SJCRH30 (cell line): Measurements from ENCODE around the gene SDHD. TPM values are rescaled to one million over a fixed set of nuclear protein-coding genes. Genes with fewer than 3 reads are reported as not detected.

Source experiments
- DNase-seq, 2 experiments: peaks; one replicate each; pipeline ENCODE4 v3.0.0-alpha.2; 2015 to 2020
- H3K27ac ChIP-seq: fragments of 250-450 bp; sonication (Bioruptor Pico); 2 replicates; pipeline ENCODE4 v1.5.1; 2020; ENCODE audit warnings: mild to moderate bottlenecking, moderate library complexity
- H3K27me3 ChIP-seq: fragments of 250-450 bp; sonication (Bioruptor Pico); 2 replicates; pipeline ENCODE4 v1.5.1; 2020; ENCODE audit warnings: mild to moderate bottlenecking, moderate library complexity
- H3K36me3 ChIP-seq: fragments of 250-450 bp; sonication (Bioruptor Pico); 2 replicates; pipeline ENCODE4 v1.5.1; 2020; ENCODE audit warnings: mild to moderate bottlenecking, moderate library complexity
- H3K4me1 ChIP-seq: fragments of 250-450 bp; sonication (Bioruptor Pico); 2 replicates; pipeline ENCODE4 v1.5.1; 2020; ENCODE audit warnings: mild to moderate bottlenecking, moderate library complexity
- H3K4me3 ChIP-seq: fragments of 250-450 bp; sonication (Bioruptor Pico); 2 replicates; pipeline ENCODE4 v1.5.1; 2020; ENCODE audit warnings: mild to moderate bottlenecking, moderate library complexity
- H3K9me3 ChIP-seq: fragments of 250-450 bp; sonication (Bioruptor Pico); replicated peaks from 2 replicates; pipeline ENCODE4 v1.5.1; 2020; ENCODE audit warnings: mild to moderate bottlenecking, moderate library complexity
- total RNA-seq: library from RNA; depleted of rRNA; stranded (reverse); fragments of >200 nt; shearing (Covaris generic); gene quantifications from 2 replicates; pipeline ENCODE4 v1.2.3, GENCODE V29; 2014; rRNA removed

The SDHD gene
- total RNA-seq, 1 experiment from 2014 or later, result 98.1 TPM

GRCh38 chr11:112123129-112123528, 36.5 kb downstream of the SDHD start:
- H3K4me1 ChIP-seq, result peaks cover 7% of the 10 kb centered on the region; the same call in 1 of the 2 replicates
- no peaks in the 10 kb centered on the region for H3K27me3 ChIP-seq
- DNase-seq, result no peak
- H3K9me3 ChIP-seq, result no peaks in the 10 kb centered on the region
- no peaks in the 10 kb centered on the region for H3K36me3 ChIP-seq
- H3K27ac ChIP-seq, result no peak overlapping the region
- no peak overlapping the region for H3K4me3 ChIP-seq

GRCh38 chr11:112127056-112127455, 40.4 kb downstream of the SDHD start:
- no peak for DNase-seq
- Histone ChIP-seq H3K9me3 (no peaks in the 10 kb centered on the region), H3K27ac (no peak overlapping the region), H3K36me3 (no peaks in the 10 kb centered on the region), H3K27me3 (no peaks in the 10 kb centered on the region), H3K4me3 (no peak overlapping the region), H3K4me1 (peaks cover 4% of the 10 kb centered on the region)

GRCh38 chr11:112128483-112129121, 41.9 kb downstream of the SDHD start:
- Histone ChIP-seq H3K4me1 (peaks cover 4% of the 10 kb centered on the region), H3K9me3 (no peaks in the 10 kb centered on the region), H3K36me3 (no peaks in the 10 kb centered on the region), H3K4me3 (no peak overlapping the region), H3K27ac (0 out of 2 replicates have a peak overlapping the region, but pooled peaks have one; percentile 20), H3K27me3 (no peaks in the 10 kb centered on the region)
- peak; percentile 42 to 49 for DNase-seq

- DNase-seq, result no peak
- Histone ChIP-seq H3K4me3 (no peak overlapping the region), H3K36me3 (no peaks in the 10 kb centered on the region), H3K27me3 (no peaks in the 10 kb centered on the region), H3K4me1 (peaks cover 4% of the 10 kb centered on the region), H3K27ac (no peak overlapping the region), H3K9me3 (no peaks in the 10 kb centered on the region)
Measured at GRCh38 chr11:112129656-112130055, 43.0 kb downstream of the SDHD start.

- Histone ChIP-seq H3K36me3 (no peaks in the 10 kb centered on the region), H3K9me3 (no peaks in the 10 kb centered on the region), H3K4me3 (no peak overlapping the region), H3K27ac (no peak overlapping the region), H3K4me1 (peaks cover 4% of the 10 kb centered on the region), H3K27me3 (no peaks in the 10 kb centered on the region)
- DNase-seq, result peak; percentile 10 to 14
Measured at GRCh38 chr11:112132737-112133136, 46.1 kb downstream of the SDHD start.

GRCh38 chr11:112134473-112134872, 47.8 kb downstream of the SDHD start:
- H3K27me3 ChIP-seq, result no peaks in the 10 kb centered on the region
- H3K4me3 ChIP-seq, result no peak overlapping the region
- DNase-seq, result no peak
- H3K9me3 ChIP-seq, result no peaks in the 10 kb centered on the region
- H3K36me3 ChIP-seq, result no peaks in the 10 kb centered on the region
- no peak overlapping the region for H3K27ac ChIP-seq
- H3K4me1 ChIP-seq, result no peaks in the 10 kb centered on the region

GRCh38 chr11:112143597-112143996, 56.9 kb downstream of the SDHD start:
- H3K4me1 ChIP-seq, result no peaks in the 10 kb centered on the region
- H3K27me3 ChIP-seq, result no peaks in the 10 kb centered on the region
- no peaks in the 10 kb centered on the region; the same call in 1 of the 2 replicates for H3K9me3 ChIP-seq
- H3K4me3 ChIP-seq, result no peak overlapping the region
- DNase-seq, result no peak
- H3K27ac ChIP-seq, result no peak overlapping the region
- H3K36me3 ChIP-seq, result no peaks in the 10 kb centered on the region

Other genes with a start within 250 kb of the SDHD start
- 29.7 and 31.4 TPM in 2 replicates for gene ALG9, start 215.3 kb upstream of the SDHD start, total RNA-seq
- gene FDXACB1, start 207.7 kb upstream of the SDHD start, total RNA-seq, result 0.77 and 1.2 TPM in 2 replicates
- gene CFAP68, start 207.3 kb upstream of the SDHD start, total RNA-seq, result 23.1 and 23.9 TPM in 2 replicates
- 3.4 and 4.1 TPM in 2 replicates for gene CRYAB, start 175.1 kb upstream of the SDHD start, total RNA-seq
- 1.0 and 1.5 TPM in 2 replicates for gene HSPB2, start 174.1 kb upstream of the SDHD start, total RNA-seq
- 0.53 and 1.4 TPM in 2 replicates for gene C11orf52, start 168.0 kb upstream of the SDHD start, total RNA-seq
- gene DIXDC1, start 149.5 kb upstream of the SDHD start, total RNA-seq, result 6.8 and 7.3 TPM in 2 replicates
- gene DLAT, start 61.5 kb upstream of the SDHD start, total RNA-seq, result 48.4 and 52.3 TPM in 2 replicates
- 0.99 and 1.4 TPM in 2 replicates for gene PIH1D2, start 12.9 kb upstream of the SDHD start, total RNA-seq
- 19.5 and 22.9 TPM in 2 replicates for gene NKAPD1, start 12.6 kb upstream of the SDHD start, total RNA-seq
- 48.2 and 64.5 TPM in 2 replicates for gene TIMM8B, start 117 bp upstream of the SDHD start, total RNA-seq
- gene IL18, start 77.2 kb downstream of the SDHD start, total RNA-seq, result 0.14 and 0.18 TPM in 2 replicates
- gene TEX12, start 80.5 kb downstream of the SDHD start, total RNA-seq, result 0.28 TPM in 1 of 2 replicates, not detected in the other
- 0.10 and 0.51 TPM in 2 replicates for gene BCO2, start 88.6 kb downstream of the SDHD start, total RNA-seq
- 15.0 and 15.5 TPM in 2 replicates for gene PTS, start 139.6 kb downstream of the SDHD start, total RNA-seq
- gene PLET1, start 174.0 kb downstream of the SDHD start, total RNA-seq, result not detected in 2 replicates